Neural cell (in vitro differentiated cells): ENCODE data around the gene NFASC. TPM values are rescaled to one million over a fixed set of nuclear protein-coding genes. Genes with fewer than 3 reads are reported as not detected.

ENCODE experiments used
- H2AFZ ChIP-seq: fragments of 200-600, 300-800 bp; sonication (generic), shearing (Covaris generic); 2 replicates; pipeline ENCODE4 v1.6.0; 2014; ENCODE audit warnings: low read depth, mild to moderate bottlenecking, antibody characterized with exemption, low read length, moderate library complexity
- H3F3A ChIP-seq: fragments of 200-600 bp; shearing (Covaris generic); 2 replicates; pipeline ENCODE4 v1.6.1; 2016; ENCODE audit warnings: mild to moderate bottlenecking, moderate library complexity, mixed read lengths, antibody characterized with exemption, low read length; ENCODE audit not compliant: insufficient read depth, poor library complexity, severe bottlenecking
- H3K27ac ChIP-seq: fragments of 200-600, 300-800 bp; sonication (generic), shearing (Covaris generic); 2 replicates; pipeline ENCODE4 v1.5.1; 2014; ENCODE audit warnings: mild to moderate bottlenecking, low read length, moderate library complexity
- H3K27me3 ChIP-seq: fragments of 300-800, 200-600 bp; sonication (generic), shearing (Covaris generic); 2 replicates; pipeline ENCODE4 v1.6.0; 2014; ENCODE audit warnings: mild to moderate bottlenecking, low read depth, low read length, moderate library complexity; ENCODE audit not compliant: insufficient read depth
- H3K36me3 ChIP-seq: fragments of 300-800, 200-600 bp; sonication (generic), shearing (Covaris generic); 2 replicates; pipeline ENCODE4 v1.5.1; 2014; ENCODE audit warnings: mild to moderate bottlenecking, antibody characterized with exemption, low read length, moderate library complexity; ENCODE audit not compliant: insufficient read depth
- H3K4me2 ChIP-seq: fragments of 300-800, 200-600 bp; sonication (generic), shearing (Covaris generic); 2 replicates; pipeline ENCODE4 v1.6.0; 2014; ENCODE audit warnings: mild to moderate bottlenecking, low read length
- H3K4me3 ChIP-seq: fragments of 300-800, 200-600 bp; sonication (generic), shearing (Covaris generic); 2 replicates; pipeline ENCODE4 v1.5.1; 2014; ENCODE audit warnings: mild to moderate bottlenecking, low read length, moderate library complexity
- H3K79me2 ChIP-seq: fragments of 200-600 bp; shearing (Covaris generic); replicated peaks from 2 replicates; pipeline ENCODE4 v1.6.0; 2014; ENCODE audit warnings: mild to moderate bottlenecking, low read length, moderate library complexity; ENCODE audit not compliant: insufficient read depth
- H3K9ac ChIP-seq: fragments of 300-800, 200-600 bp; sonication (generic), shearing (Covaris generic); 2 replicates; pipeline ENCODE4 v1.6.1; 2016; ENCODE audit warnings: mild to moderate bottlenecking, low read length, mixed read lengths
- H3K9me2 ChIP-seq: fragments of 200-600 bp; shearing (Covaris generic); 2 replicates; pipeline ENCODE4 v1.6.1; 2016; ENCODE audit warnings: mild to moderate bottlenecking, low read length, mixed read lengths; ENCODE audit not compliant: insufficient read depth
- H3K9me3 ChIP-seq: fragments of 200-600, 300-800 bp; sonication (generic), shearing (Covaris generic); 2 replicates; pipeline ENCODE4 v1.6.1; 2016; ENCODE audit warnings: mild to moderate bottlenecking, mixed run types, low read length, moderate library complexity, mixed read lengths
- H4K20me1 ChIP-seq: fragments of 200-600 bp; shearing (Covaris generic); 2 replicates; pipeline ENCODE4 v1.6.1; 2016; ENCODE audit warnings: mild to moderate bottlenecking, mixed run types; ENCODE audit not compliant: insufficient read depth
- EP300 ChIP-seq: fragments of 450-650 bp; conservative IDR thresholded peaks from 2 replicates; pipeline ENCODE4 v1.6.1; 2014; ENCODE audit warnings: antibody characterized with exemption, mild to moderate bottlenecking, moderate library complexity; ENCODE audit not compliant: poor library complexity, severe bottlenecking
- EZH2 ChIP-seq: fragments of 200-600, 300-800 bp; shearing (Covaris generic), sonication (generic); IDR thresholded peaks from 2 replicates; pipeline ENCODE4 v1.6.1; 2014; ENCODE audit warnings: antibody characterized with exemption, low read length, borderline replicate concordance, mild to moderate bottlenecking; ENCODE audit not compliant: insufficient read depth, poor library complexity, severe bottlenecking
- MXI1 ChIP-seq: fragments of 450-650 bp; conservative IDR thresholded peaks from 2 replicates; pipeline ENCODE4 v1.6.1; 2014; ENCODE audit warnings: antibody characterized with exemption, mild to moderate bottlenecking; ENCODE audit not compliant: poor library complexity, severe bottlenecking
- POLR2AphosphoS5 ChIP-seq: IDR thresholded peaks from 2 replicates; pipeline ENCODE4 v1.6.1; 2012
- RAD21 ChIP-seq: fragments of 450-650 bp; conservative IDR thresholded peaks from 2 replicates; pipeline ENCODE4 v1.6.1; 2014; ENCODE audit warnings: antibody characterized with exemption, mild to moderate bottlenecking, moderate library complexity
- SMC3 ChIP-seq: fragments of 450-650 bp; conservative IDR thresholded peaks from 2 replicates; pipeline ENCODE4 v1.6.1; 2014; ENCODE audit warnings: antibody characterized with exemption, mild to moderate bottlenecking, moderate library complexity; ENCODE audit not compliant: poor library complexity
- TAF1 ChIP-seq: IDR thresholded peaks from 2 replicates; pipeline ENCODE4 v1.6.1; 2012; ENCODE audit warnings: low read depth
- polyA plus RNA-seq: library from polyadenylated mRNA; depleted of rRNA; stranded (reverse); fragments of >200 nt; gene quantifications from 2 replicates; pipeline ENCODE4 v1.2.3, GENCODE V29; 2014
- TF ChIP-seq, protein P1 (sequence below): IDR thresholded peaks from 2 replicates; pipeline ENCODE4 v1.6.1; 2012; ENCODE audit warnings: borderline replicate concordance
- TF ChIP-seq, protein P2 (sequence below): fragments of 450-650 bp; IDR thresholded peaks from 2 replicates; pipeline ENCODE4 v1.5.1; 2014; ENCODE audit warnings: antibody characterized with exemption, mild to moderate bottlenecking, moderate library complexity; ENCODE audit not compliant: poor library complexity, severe bottlenecking

Gene NFASC
- polyA plus RNA-seq, 1 donor from 2014 or later, result 23.9 TPM

DNA sequence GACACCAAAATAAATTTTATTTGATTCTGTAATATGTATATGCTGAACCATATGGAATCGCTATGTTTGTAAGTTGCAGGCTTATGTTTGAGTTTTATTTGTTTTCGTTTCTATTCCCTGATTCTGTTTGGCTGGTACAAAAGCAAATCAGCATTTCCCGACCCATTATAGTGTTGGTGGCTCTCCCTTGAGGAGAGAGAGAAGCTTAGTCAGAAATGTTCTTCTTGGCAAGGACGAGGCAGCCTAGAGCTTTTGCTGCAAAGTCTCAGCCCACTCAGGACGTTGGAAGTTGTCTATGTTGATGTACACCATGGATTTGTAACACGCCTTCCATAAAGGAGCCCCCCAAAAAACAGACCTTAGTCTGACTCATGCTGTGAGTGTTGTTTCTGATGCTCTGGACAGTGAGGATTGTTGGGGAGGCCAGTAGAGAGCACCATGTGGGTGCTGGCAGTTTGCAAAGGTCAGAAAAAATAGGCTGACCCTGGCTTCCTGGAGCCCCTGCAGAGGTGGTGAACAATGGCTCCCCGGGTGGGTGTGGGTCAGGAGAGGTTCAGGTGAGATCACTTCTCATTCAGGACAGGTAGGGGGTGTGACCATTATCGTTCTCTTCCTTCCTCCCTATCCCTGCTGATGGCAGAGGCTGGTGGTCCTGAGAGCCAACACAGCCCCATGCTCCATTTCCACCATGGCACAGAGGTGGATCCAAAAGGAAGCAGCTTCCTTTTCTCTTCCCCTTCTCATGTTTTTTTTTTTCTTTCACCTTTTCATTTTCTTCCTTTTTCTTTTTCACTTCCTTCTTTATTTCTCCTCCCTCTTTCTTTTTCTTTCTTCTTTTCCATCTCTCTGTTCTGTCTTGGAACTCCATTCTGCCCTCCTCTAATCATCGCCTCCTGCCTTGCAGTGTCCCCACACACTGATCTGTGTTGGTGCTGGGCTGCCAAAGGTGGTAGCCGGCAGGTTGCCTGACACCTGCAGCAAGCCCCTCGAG lies 88.0 kb downstream of the NFASC start:
- Histone ChIP-seq H2AFZ (no peak overlapping the region), H3K4me2 (no peak overlapping the region), H3K9me3 (no peaks in the 10 kb centered on the region), H3K27me3 (no peaks in the 10 kb centered on the region), H3K27ac (no peak overlapping the region), H3K79me2 (no peaks in the 10 kb centered on the region), H3K4me3 (no peak overlapping the region), H3K36me3 (peaks cover 18% of the 10 kb centered on the region), H3K9ac (no peak overlapping the region), H4K20me1 (no peaks in the 10 kb centered on the region), H3F3A (no peaks in the 10 kb centered on the region), H3K9me2 (no peaks in the 10 kb centered on the region)
- TF ChIP-seq, protein P1, sequence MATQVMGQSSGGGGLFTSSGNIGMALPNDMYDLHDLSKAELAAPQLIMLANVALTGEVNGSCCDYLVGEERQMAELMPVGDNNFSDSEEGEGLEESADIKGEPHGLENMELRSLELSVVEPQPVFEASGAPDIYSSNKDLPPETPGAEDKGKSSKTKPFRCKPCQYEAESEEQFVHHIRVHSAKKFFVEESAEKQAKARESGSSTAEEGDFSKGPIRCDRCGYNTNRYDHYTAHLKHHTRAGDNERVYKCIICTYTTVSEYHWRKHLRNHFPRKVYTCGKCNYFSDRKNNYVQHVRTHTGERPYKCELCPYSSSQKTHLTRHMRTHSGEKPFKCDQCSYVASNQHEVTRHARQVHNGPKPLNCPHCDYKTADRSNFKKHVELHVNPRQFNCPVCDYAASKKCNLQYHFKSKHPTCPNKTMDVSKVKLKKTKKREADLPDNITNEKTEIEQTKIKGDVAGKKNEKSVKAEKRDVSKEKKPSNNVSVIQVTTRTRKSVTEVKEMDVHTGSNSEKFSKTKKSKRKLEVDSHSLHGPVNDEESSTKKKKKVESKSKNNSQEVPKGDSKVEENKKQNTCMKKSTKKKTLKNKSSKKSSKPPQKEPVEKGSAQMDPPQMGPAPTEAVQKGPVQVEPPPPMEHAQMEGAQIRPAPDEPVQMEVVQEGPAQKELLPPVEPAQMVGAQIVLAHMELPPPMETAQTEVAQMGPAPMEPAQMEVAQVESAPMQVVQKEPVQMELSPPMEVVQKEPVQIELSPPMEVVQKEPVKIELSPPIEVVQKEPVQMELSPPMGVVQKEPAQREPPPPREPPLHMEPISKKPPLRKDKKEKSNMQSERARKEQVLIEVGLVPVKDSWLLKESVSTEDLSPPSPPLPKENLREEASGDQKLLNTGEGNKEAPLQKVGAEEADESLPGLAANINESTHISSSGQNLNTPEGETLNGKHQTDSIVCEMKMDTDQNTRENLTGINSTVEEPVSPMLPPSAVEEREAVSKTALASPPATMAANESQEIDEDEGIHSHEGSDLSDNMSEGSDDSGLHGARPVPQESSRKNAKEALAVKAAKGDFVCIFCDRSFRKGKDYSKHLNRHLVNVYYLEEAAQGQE, result no peak
- no peak for TF ChIP-seq SMC3
- TF ChIP-seq MXI1, result no peak
- TF ChIP-seq, protein P2, sequence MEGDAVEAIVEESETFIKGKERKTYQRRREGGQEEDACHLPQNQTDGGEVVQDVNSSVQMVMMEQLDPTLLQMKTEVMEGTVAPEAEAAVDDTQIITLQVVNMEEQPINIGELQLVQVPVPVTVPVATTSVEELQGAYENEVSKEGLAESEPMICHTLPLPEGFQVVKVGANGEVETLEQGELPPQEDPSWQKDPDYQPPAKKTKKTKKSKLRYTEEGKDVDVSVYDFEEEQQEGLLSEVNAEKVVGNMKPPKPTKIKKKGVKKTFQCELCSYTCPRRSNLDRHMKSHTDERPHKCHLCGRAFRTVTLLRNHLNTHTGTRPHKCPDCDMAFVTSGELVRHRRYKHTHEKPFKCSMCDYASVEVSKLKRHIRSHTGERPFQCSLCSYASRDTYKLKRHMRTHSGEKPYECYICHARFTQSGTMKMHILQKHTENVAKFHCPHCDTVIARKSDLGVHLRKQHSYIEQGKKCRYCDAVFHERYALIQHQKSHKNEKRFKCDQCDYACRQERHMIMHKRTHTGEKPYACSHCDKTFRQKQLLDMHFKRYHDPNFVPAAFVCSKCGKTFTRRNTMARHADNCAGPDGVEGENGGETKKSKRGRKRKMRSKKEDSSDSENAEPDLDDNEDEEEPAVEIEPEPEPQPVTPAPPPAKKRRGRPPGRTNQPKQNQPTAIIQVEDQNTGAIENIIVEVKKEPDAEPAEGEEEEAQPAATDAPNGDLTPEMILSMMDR, result no peak
- no peak for TF ChIP-seq RAD21
- TF ChIP-seq EP300, result no peak
- TF ChIP-seq POLR2AphosphoS5, result no peak

DNA sequence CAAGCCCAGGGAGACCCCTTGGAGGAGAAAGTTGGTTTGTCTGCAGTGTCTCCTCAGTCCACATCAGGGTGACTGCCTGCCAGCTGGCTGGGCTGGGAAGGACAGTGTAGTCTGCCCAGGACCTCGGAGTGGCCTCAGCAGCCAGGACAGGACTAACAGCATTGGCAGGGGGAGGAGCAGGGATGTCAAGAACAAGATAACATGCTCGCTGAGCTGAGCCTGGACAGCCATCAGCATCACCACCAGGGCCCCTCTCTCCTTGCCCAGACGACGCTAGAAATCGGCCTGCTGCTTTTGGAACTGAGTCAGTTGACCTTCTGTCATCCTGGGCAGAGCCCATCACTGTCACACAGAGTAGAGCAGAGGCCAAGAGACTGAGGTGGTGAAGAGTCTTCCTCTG lies 88.7 kb downstream of the NFASC start:
- H3K9ac ChIP-seq, result no peak overlapping the region
- TF ChIP-seq SMC3 (no peak), EP300 (no peak), MXI1 (no peak), EZH2 (no peak), TAF1 (no peak), POLR2AphosphoS5 (no peak), RAD21 (no peak)
- TF ChIP-seq, protein P1, result no peak
- TF ChIP-seq, protein P2, result no peak

More for the DNA sequence above, 88.7 kb downstream of the NFASC start:
- Histone ChIP-seq H3K27me3 (no peaks in the 10 kb centered on the region), H3K9me3 (no peaks in the 10 kb centered on the region), H4K20me1 (no peaks in the 10 kb centered on the region), H3K79me2 (no peaks in the 10 kb centered on the region), H3K4me2 (no peak overlapping the region), H3F3A (no peaks in the 10 kb centered on the region), H3K4me3 (no peak overlapping the region), H3K27ac (no peak overlapping the region), H3K36me3 (peaks cover 20% of the 10 kb centered on the region), H3K9me2 (no peaks in the 10 kb centered on the region), H2AFZ (no peak overlapping the region)
